Epithelial cell of proximal tubule (primary cell): ENCODE data around the gene PAQR9. TPM values are rescaled to one million over a fixed set of nuclear protein-coding genes. Genes with fewer than 3 reads are reported as not detected.

ENCODE experiments used
- DNase-seq: peaks from one replicate; pipeline ENCODE4 v3.0.0-alpha.2; 2011; ENCODE audit warnings: low read depth
- H3K4me3 ChIP-seq: 2 replicates; pipeline ENCODE4 v1.5.1; 2011; ENCODE audit warnings: low read depth, mild to moderate bottlenecking, low read length
- total RNA-seq: library from RNA; depleted of rRNA; stranded (reverse); fragments of >200 nt; gene quantifications from 2 replicates; pipeline ENCODE4 v1.2.3, GENCODE V29; 2015
- TF ChIP-seq, protein P1 (sequence below): conservative IDR thresholded peaks from 2 replicates; pipeline ENCODE4 v1.5.1; 2012; ENCODE audit warnings: low read depth, mild to moderate bottlenecking, low read length

PAQR9 gene
- total RNA-seq, 1 donor from 2014 or later = 0.63 TPM

DNA sequence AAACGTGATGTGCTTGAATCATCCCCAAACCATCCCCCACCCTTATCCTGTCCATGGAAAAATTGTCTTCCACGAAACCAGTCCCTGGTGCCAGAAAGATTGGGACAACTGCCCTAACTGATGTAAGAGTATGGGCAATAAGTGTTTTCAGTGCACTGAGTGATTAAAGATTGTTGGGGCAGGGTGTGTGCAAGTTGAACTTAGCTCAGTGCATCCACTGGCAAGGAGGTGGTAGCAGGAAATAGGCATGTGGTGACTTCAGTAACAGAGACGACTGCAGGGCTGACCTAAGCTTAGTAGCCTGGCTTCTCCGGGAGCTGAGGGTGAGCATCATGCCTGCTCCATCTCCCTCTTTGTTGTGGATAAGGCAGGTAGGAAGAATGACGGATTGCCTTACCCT, 27.5 kb downstream of the PAQR9 start:
- H3K4me3 ChIP-seq = no peak overlapping the region
- DNase-seq = no peak
- TF ChIP-seq, protein P1, sequence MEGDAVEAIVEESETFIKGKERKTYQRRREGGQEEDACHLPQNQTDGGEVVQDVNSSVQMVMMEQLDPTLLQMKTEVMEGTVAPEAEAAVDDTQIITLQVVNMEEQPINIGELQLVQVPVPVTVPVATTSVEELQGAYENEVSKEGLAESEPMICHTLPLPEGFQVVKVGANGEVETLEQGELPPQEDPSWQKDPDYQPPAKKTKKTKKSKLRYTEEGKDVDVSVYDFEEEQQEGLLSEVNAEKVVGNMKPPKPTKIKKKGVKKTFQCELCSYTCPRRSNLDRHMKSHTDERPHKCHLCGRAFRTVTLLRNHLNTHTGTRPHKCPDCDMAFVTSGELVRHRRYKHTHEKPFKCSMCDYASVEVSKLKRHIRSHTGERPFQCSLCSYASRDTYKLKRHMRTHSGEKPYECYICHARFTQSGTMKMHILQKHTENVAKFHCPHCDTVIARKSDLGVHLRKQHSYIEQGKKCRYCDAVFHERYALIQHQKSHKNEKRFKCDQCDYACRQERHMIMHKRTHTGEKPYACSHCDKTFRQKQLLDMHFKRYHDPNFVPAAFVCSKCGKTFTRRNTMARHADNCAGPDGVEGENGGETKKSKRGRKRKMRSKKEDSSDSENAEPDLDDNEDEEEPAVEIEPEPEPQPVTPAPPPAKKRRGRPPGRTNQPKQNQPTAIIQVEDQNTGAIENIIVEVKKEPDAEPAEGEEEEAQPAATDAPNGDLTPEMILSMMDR = no peak

DNA sequence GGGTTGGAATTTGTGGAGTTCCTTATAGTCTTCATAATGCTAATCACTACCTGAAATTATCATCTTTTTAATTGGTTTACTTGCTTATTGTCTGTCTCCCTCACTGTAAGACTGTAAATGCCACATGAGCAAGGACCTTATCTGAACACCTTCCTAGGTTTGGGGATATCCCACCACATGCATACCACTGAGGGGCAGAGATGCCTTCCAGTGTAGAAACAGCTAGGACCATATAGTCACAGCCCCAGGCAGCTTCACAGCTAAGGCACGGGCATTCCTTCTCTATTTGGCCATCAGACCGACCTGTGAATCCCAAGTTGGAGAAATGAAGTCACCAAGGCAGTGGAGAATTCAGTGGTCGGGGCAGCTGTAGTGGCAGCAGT, 28.6 kb downstream of the PAQR9 start:
- DNase-seq = no peak
- no peak overlapping the region for H3K4me3 ChIP-seq
- TF ChIP-seq, protein P1 = no peak

DNA sequence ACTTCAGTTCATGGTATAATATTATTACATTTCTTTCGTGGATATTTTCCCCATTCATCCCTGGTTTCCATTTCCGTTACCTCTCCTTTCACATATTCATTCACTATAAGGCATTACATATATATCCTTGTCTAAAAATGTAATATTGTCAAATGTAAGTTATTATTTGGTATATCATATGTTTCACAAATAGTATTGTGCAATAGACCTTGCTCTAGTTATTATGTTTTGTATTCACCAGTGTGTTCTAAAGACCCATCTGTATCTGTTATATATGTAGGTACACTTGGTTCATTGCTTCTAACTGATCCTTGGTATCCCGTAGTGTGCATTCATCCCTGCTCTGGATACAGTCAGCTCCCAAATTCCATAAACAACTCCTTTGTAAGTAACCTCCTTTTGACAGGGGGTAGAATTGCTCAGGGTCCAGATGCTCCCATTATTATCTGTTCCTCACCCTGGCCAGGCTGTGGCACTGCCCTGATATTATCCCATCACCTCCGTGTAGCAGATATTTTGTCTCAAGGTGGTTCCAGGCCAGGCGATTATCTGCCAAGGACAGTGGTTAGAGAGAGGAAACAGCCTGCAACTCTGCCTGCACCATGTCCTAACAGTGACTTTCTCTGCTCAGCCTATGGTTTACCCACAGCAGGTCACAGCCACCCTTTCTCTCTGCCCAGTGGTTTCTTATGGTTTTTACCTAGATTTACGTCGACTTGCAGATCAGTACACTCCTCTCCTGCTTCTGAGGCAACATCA, 29.2 kb downstream of the PAQR9 start:
- TF ChIP-seq, protein P1 = no peak
- no peak overlapping the region for H3K4me3 ChIP-seq
- DNase-seq = no peak

DNA sequence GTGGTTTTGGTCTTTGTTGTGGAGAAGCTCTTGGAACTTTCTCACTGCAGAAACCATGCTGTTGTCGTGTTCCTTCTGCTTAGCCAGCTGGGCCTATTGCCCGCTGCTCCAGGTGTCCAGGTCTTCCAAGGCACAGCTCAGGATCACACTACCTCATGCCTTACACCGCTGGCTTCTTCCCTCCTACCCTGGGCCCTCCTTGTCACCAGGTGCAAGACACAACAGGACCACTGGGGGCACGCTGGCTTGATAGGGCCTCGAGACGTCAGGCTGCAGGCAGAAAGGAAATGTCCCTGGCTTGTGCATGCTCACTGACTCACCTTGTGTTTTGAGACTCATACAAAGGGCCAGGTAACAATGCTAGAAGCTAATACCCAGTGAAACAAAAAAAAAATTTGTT, 32.3 kb downstream of the PAQR9 start:
- no peak for DNase-seq
- H3K4me3 ChIP-seq = no peak overlapping the region
- TF ChIP-seq, protein P1 = peak; percentile 21

DNA sequence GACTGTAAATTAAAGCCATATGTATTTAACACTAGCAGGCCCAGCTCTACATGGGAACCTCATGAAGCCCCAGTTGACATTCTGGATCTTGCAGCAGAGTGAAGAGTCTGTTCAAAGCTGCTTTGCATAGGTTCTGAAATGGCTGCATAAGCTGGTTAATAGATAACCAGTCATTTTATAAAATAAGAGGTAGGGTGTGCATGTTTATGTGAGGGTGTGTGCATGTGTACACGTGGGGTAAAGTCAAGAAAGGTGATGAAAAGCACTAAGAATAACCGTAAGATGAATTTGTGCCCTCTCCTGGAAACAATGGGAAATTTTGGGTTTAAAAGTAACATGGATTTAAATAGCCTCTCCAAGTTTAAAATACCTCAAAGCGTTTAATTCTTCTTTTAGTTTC, 33.0 kb downstream of the PAQR9 start:
- no peak overlapping the region for H3K4me3 ChIP-seq
- DNase-seq = no peak
- TF ChIP-seq, protein P1 = peak; percentile 28

DNA sequence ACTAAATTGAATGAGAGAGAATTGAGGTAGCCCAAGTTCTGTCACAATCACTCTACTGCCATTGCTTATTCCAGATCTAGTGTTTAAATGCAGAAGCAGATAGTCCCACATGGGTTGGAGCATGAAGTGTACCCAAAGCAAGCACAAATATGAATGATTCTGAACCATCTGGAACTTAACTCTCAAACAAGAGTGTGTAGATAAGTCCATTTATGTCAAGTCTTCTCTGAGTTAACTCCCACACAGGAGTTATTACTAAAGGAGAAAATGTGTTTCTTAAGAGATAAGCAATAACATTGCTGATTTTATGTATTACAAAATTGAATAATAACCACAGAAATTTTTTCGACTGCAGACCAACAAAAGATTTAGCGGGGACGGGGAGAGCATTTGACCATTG, 33.6 kb downstream of the PAQR9 start:
- TF ChIP-seq, protein P1 = no peak
- DNase-seq = no peak
- no peak overlapping the region for H3K4me3 ChIP-seq

DNA sequence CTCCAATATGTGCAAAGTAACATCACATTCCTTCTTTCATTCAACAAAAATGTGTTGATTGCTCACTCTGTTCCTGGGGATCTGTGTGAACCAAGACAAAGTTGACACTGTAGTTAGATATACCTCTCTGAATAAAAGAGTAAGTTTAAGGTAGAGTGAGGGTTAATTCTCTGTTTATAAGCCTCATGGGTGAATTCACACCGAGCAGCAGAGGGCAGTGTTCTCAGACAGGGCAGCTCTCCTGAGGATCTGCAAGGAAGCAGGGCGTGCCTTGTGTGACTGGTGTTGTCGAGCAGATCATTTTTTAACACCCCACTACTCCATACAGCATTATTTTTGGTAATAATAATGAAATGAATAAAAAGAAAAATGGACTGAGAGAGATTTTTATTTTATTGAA, 34.4 kb downstream of the PAQR9 start:
- TF ChIP-seq, protein P1 = peak; percentile 78
- no peak for DNase-seq
- no peak overlapping the region for H3K4me3 ChIP-seq
